Measurements from ENCODE around the gene FRS3.

The FRS3 gene

DNA sequence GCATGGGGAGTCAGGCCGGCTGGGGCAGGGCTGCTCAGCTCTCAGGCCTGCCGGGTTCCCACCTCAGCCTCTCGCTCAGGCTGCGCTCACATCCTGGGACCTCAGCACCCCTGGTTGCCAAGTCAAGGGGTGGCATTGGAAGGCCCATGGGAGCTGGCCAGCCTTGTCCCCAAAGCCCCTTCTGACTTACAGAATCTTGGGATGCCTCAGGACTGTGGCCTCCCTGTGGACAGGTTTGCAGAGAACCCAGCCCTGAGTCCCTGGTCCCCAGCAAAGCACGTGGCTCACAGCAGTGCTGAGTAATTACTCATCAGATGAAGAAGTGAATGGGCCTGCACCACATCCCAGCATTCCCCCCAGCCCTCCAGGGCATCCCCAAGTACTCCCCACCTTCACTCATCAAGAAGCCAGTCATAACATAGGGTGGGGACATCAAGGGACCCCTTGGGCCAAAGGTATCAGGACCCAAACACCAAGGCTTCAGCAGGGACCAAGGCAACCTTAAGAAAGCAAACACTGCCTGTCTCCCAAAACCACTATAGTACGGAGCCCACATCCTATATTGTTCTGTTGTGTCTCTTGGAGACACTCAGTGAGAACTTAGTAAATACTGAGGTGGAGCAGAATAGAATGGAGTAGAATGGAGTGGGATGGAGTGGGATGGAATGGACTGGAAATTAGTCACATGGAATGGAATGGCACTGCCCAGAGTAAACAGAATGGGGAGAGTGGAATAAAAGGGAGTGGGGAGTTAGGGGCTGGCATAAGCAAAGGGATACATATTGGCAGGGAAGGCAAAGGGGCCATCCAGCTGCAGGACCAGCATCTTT lies 36.1 kb downstream of the FRS3 start:
- Histone ChIP-seq H3K79me2 (ENCODE audit: insufficient read depth, low read depth) (no peaks in the 10 kb centered on the region), H3K4me3 (IDR thresholded peaks at IDR 0.05; ENCODE audit: insufficient read depth, low read depth, low read length) (no peak overlapping the region), H3K27ac (no peak overlapping the region), H3K4me2 (no peak overlapping the region), H2AFZ (ENCODE audit: low read depth) (no peak overlapping the region), H3K9ac (no peak overlapping the region), H3K4me1 (ENCODE audit: low read depth, poor library complexity, severe bottlenecking) (no peaks in the 10 kb centered on the region), H4K20me1 (ENCODE audit: insufficient read depth) (no peaks in the 10 kb centered on the region), H3K27me3 (ENCODE audit: insufficient read depth, low read depth) (no peaks in the 10 kb centered on the region), H3K36me3 (ENCODE audit: insufficient read depth) (no peaks in the 10 kb centered on the region)
- TF ChIP-seq, protein P1, sequence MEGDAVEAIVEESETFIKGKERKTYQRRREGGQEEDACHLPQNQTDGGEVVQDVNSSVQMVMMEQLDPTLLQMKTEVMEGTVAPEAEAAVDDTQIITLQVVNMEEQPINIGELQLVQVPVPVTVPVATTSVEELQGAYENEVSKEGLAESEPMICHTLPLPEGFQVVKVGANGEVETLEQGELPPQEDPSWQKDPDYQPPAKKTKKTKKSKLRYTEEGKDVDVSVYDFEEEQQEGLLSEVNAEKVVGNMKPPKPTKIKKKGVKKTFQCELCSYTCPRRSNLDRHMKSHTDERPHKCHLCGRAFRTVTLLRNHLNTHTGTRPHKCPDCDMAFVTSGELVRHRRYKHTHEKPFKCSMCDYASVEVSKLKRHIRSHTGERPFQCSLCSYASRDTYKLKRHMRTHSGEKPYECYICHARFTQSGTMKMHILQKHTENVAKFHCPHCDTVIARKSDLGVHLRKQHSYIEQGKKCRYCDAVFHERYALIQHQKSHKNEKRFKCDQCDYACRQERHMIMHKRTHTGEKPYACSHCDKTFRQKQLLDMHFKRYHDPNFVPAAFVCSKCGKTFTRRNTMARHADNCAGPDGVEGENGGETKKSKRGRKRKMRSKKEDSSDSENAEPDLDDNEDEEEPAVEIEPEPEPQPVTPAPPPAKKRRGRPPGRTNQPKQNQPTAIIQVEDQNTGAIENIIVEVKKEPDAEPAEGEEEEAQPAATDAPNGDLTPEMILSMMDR (conservative IDR thresholded peaks at IDR 0.05; ENCODE audit: low read depth, low read length): no peak

DNA sequence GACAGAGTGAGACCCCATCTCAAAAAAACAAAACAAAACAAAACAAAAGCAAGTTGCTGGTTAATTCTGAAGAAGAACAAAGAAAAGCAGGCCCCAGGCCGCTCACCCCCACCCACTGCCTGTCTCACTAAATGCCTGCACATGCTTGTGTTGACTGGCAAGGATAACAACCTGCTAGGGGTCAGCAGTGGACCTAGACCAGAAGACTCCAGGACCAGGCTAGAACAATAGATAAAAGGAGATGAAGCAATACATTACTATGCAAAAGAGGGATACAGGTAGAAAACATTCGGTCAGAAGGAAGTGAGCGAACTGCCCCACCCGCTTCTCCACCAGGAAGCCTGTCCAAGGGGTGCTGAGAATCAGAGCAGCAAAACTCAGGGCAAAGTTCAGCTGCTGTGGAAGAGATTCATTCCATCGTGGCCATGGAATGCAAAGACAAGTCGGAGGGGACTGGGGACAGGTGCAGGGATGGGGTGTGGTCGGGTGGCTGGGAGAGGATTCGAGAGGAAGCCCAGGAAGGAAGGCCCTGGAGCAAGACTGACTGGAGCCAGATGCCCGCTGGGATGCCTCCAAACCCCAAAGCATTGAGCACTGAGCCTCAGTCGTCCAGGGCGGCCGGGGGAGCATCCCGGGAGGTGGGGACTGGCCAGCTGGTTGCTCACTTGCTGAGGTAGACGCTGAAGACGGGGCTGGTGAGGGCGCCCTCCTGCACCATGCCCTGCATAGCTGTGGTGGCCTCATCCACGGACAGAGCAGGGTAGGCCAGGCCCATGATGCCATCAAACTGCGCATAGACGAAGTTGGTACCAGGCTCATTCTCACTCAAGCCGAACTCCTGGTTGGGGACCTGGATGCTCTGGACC lies 37.8 kb downstream of the FRS3 start:
- no peak overlapping the region for H3K4me3 ChIP-seq (IDR thresholded peaks at IDR 0.05; ENCODE audit: insufficient read depth, low read depth, low read length)
- no peak overlapping the region for H3K4me2 ChIP-seq
- no peaks in the 10 kb centered on the region for H3K4me1 ChIP-seq (ENCODE audit: low read depth, poor library complexity, severe bottlenecking)
- H3K27ac ChIP-seq: no peak overlapping the region
- TF ChIP-seq, protein P1 (conservative IDR thresholded peaks at IDR 0.05; ENCODE audit: low read depth, low read length): no peak
- no peaks in the 10 kb centered on the region for H3K27me3 ChIP-seq (ENCODE audit: insufficient read depth, low read depth)
- H3K36me3 ChIP-seq (ENCODE audit: insufficient read depth): no peaks in the 10 kb centered on the region
- no peaks in the 10 kb centered on the region for H4K20me1 ChIP-seq (ENCODE audit: insufficient read depth)
- no peak overlapping the region for H2AFZ ChIP-seq (ENCODE audit: low read depth)
- no peak overlapping the region for H3K9ac ChIP-seq
- no peaks in the 10 kb centered on the region for H3K79me2 ChIP-seq (ENCODE audit: insufficient read depth, low read depth)

DNA sequence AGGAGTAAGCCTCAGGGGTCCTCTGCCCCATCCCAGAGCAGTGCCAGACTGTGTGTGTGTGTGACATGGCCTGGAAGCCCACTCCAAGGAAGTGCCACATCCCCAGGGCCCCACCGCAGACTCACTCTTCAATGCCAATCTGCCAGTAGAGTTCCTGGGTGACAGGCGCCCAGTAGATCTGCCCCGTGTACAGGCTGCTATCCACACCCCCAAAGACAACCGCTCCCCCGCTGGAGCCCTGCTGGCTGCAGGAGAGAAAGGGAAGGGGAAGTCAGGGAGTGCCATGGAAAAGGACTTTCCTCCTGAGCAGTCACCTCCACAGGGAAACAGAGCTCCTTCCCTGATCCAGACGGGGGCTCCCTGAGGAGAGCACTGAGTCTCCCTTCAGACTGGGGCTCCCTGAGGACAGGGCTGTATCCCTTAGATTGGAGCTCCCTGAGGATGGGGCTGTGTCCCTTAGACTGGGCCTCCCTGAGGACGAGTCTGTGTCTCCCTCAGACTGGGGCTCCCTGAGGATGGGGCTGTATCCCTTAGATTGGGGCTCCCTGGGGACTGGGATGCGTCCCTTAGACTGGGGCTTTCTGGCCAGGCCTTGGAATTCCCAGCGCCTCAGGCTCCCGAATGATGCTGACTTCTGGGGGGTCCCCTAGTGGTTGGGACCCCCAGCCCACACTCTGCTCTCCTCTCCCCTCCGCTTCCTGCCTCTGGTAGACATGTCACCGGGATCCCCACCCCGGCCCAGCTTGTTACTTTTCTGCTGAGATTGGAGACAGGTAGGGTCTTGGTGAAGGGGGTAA lies 39.1 kb downstream of the FRS3 start:
- H3K4me1 ChIP-seq (ENCODE audit: low read depth, poor library complexity, severe bottlenecking): peaks cover 9% of the 10 kb centered on the region
- no peaks in the 10 kb centered on the region for H3K36me3 ChIP-seq (ENCODE audit: insufficient read depth)
- H3K27ac ChIP-seq: no peak overlapping the region
- TF ChIP-seq, protein P1 (conservative IDR thresholded peaks at IDR 0.05; ENCODE audit: low read depth, low read length): no peak
- no peaks in the 10 kb centered on the region for H3K79me2 ChIP-seq (ENCODE audit: insufficient read depth, low read depth)
- no peak overlapping the region for H3K4me3 ChIP-seq (IDR thresholded peaks at IDR 0.05; ENCODE audit: insufficient read depth, low read depth, low read length)
- H3K27me3 ChIP-seq (ENCODE audit: insufficient read depth, low read depth): no peaks in the 10 kb centered on the region
- H3K4me2 ChIP-seq: no peak overlapping the region
- no peak overlapping the region for H2AFZ ChIP-seq (ENCODE audit: low read depth)
- no peak overlapping the region for H3K9ac ChIP-seq
- no peaks in the 10 kb centered on the region for H4K20me1 ChIP-seq (ENCODE audit: insufficient read depth)

DNA sequence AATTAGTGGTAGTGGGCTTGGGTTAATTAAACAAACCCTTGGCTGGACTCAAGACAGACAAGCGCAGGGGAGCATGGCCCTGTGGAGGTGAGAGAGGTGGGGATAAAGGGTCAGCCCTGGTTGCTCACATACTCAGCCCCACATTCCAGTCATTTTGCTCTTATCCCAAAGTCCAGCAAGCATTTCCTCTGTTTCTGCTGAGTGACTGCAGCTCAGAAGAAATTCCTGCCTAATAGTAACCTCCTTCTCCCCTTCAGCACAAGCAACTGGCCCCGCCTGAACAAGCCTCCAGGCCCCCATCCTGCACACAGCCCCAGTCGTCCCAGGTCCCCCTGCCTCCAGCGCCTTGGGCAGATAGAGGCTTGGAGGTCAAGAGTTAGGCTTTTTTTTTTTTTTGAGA lies 40.7 kb downstream of the FRS3 start:
- Histone ChIP-seq H3K79me2 (ENCODE audit: insufficient read depth, low read depth) (no peaks in the 10 kb centered on the region), H2AFZ (ENCODE audit: low read depth) (no peak overlapping the region), H3K36me3 (ENCODE audit: insufficient read depth) (no peaks in the 10 kb centered on the region), H3K4me1 (ENCODE audit: low read depth, poor library complexity, severe bottlenecking) (peaks cover 9% of the 10 kb centered on the region), H3K27ac (no peak overlapping the region), H3K9ac (no peak overlapping the region), H3K4me2 (no peak overlapping the region), H3K4me3 (IDR thresholded peaks at IDR 0.05; ENCODE audit: insufficient read depth, low read depth, low read length) (no peak overlapping the region), H4K20me1 (ENCODE audit: insufficient read depth) (no peaks in the 10 kb centered on the region), H3K27me3 (ENCODE audit: insufficient read depth, low read depth) (no peaks in the 10 kb centered on the region)
- TF ChIP-seq, protein P1 (conservative IDR thresholded peaks at IDR 0.05; ENCODE audit: low read depth, low read length): no peak

Data from KMS-11 (cell line).